Fibroblast of lung (primary cell): ENCODE measurements around the gene SIX5.

Experiments
- EZH2 ChIP-seq: IDR thresholded peaks from 2 replicates; pipeline ENCODE4 v1.5.1; 2012; ENCODE audit warnings: low read length, control low read depth, mild to moderate bottlenecking; ENCODE audit errors: missing control alignments
- TF ChIP-seq, protein P1 (sequence below), 2 donors: IDR thresholded peaks in 1 of 2; conservative IDR thresholded peaks in 1 of 2; 1 replicate in 1 of 2; 2 replicates in 1 of 2; pipeline ENCODE4 v1.5.1; 2011 to 2012; ENCODE audit warnings: low read length in 2 of 2, control low read depth in 1 of 2, inconsistent platforms in 1 of 2, low read depth in 1 of 2, mild to moderate bottlenecking in 1 of 2

DNA sequence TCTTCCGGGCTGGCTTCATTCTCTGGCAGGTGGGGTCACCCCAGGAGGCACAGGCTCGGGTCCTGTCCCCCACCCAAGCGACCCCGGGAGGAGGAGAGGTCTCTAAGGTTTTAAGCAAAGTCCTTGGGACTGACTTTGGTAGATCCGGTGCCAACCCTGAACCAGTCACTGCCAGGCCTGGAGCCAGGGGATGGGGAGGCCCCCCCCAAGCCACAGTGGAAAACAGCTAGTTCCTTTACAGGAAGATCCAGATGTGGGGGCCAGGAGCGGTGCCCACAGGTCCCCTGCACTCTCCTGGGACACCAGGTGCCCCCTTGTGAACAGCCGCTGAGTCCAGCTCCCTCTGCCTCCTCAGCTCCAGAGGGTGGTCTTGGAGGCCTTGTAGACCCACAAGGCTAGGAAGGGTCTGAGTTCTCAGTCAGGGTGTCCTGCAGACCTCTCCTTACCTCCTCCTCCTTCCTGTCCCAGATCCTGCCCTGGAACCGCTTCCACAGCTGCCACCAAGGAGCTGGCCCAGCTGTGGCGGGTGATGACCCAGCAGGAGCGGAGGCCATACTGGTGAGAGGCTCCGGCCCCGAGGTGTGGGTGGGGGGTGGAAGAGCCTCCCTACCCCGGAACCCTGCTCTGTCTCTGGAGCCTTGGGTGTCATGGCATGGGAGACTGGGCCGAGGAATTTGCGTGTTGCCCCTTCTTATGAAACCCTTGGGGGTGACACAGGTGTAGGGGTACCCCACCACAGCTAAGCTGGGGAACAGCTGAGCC, 6.0 kb downstream of the SIX5 start:
- TF ChIP-seq, protein P1, sequence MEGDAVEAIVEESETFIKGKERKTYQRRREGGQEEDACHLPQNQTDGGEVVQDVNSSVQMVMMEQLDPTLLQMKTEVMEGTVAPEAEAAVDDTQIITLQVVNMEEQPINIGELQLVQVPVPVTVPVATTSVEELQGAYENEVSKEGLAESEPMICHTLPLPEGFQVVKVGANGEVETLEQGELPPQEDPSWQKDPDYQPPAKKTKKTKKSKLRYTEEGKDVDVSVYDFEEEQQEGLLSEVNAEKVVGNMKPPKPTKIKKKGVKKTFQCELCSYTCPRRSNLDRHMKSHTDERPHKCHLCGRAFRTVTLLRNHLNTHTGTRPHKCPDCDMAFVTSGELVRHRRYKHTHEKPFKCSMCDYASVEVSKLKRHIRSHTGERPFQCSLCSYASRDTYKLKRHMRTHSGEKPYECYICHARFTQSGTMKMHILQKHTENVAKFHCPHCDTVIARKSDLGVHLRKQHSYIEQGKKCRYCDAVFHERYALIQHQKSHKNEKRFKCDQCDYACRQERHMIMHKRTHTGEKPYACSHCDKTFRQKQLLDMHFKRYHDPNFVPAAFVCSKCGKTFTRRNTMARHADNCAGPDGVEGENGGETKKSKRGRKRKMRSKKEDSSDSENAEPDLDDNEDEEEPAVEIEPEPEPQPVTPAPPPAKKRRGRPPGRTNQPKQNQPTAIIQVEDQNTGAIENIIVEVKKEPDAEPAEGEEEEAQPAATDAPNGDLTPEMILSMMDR (conservative IDR thresholded peaks at IDR 0.05 in 1 of 2, IDR thresholded peaks at IDR 0.05 in 1 of 2; ENCODE audit: low read depth in 1 of 2, low read length in 2 of 2) = no peak
- TF ChIP-seq EZH2 = no peak
